H1 (cell line): Measurements from ENCODE around the gene PPIF. TPM values are rescaled to one million over a fixed set of nuclear protein-coding genes. Genes with fewer than 3 reads are reported as not detected.

Experiments used
- CTCF ChIA-PET: fragments of 300-600 bp; sonication (Branson Sonifier 250); formaldehyde crosslinking; loops from one replicate; lab custom pipeline; 2021; ENCODE audit not compliant: partially characterized antibody; lab: Charles Lee
- POLR2A ChIA-PET: fragments of 300-600 bp; sonication (Branson Sonifier 250); formaldehyde crosslinking; loops from one replicate; lab custom pipeline; 2021; ENCODE audit warnings: inconsistent platforms; ENCODE audit not compliant: partially characterized antibody; lab: Charles Lee
- DNase-seq, 2 experiments: peaks; one replicate each; pipeline versions ENCODE4 v3.0.0 to v3.0.0-alpha.2; 2010 to 2022; ENCODE audit warnings: low spot score in 2 of 2, low read depth in 1 of 2, mixed read lengths in 1 of 2
- FAIRE-seq: peaks from 2 replicates; lab custom pipeline; 2011; peaks lifted over from hg19 to GRCh38; lab: Jason Lieb, UNC
- H2AFZ ChIP-seq: 2 replicates; pipeline ENCODE4 v1.8.1; 2012; ENCODE audit warnings: low read length, inconsistent platforms
- H2AK5ac ChIP-seq: 2 replicates; pipeline ENCODE4 v1.6.1; 2013; ENCODE audit warnings: low read depth, low read length
- H2BK120ac ChIP-seq: replicated peaks from 2 replicates; pipeline ENCODE3; 2013; ENCODE audit warnings: low read depth, low read length, inconsistent platforms
- H2BK12ac ChIP-seq: 2 replicates; pipeline ENCODE4 v1.6.1; 2013; ENCODE audit warnings: low read depth, low read length
- H2BK15ac ChIP-seq: 2 replicates; pipeline ENCODE4 v1.6.1; 2013; ENCODE audit warnings: low read length
- H2BK20ac ChIP-seq: 2 replicates; pipeline ENCODE4 v1.6.1; 2013; ENCODE audit warnings: low read length
- H2BK5ac ChIP-seq: 2 replicates; pipeline ENCODE4 v1.6.1; 2013; ENCODE audit warnings: low read depth, low read length
- H3K14ac ChIP-seq: 2 replicates; pipeline ENCODE4 v1.6.1; 2013; ENCODE audit warnings: inconsistent platforms; ENCODE audit not compliant: insufficient read length
- H3K18ac ChIP-seq: 2 replicates; pipeline ENCODE4 v1.6.1; 2013; ENCODE audit warnings: low read length; ENCODE audit errors: extremely low read depth
- H3K23ac ChIP-seq: 2 replicates; pipeline ENCODE4 v1.6.1; 2013; ENCODE audit warnings: inconsistent platforms; ENCODE audit not compliant: insufficient read length
- H3K23me2 ChIP-seq: 2 replicates; pipeline ENCODE4 v1.6.1; 2013; ENCODE audit warnings: low read depth, low read length
- H3K27ac ChIP-seq: 2 replicates; pipeline ENCODE4 v1.6.1; 2011; ENCODE audit warnings: low read depth, low read length, inconsistent platforms
- H3K27me3 ChIP-seq, 4 experiments: replicated peaks in 1 of 4; 1 replicate in 1 of 4; 2 replicates in 3 of 4; pipeline versions ENCODE4 v1.6.1 to v1.8.1; 2011 to 2013; ENCODE audit warnings: low read length in 3 of 4, mild to moderate bottlenecking in 3 of 4, inconsistent platforms in 2 of 4, mixed read lengths in 2 of 4, moderate library complexity in 1 of 4; ENCODE audit not compliant: control insufficient read depth in 3 of 4, insufficient read depth in 3 of 4; ENCODE audit errors: extremely low read depth in 1 of 4
- H3K36me3 ChIP-seq, 4 experiments: 2 replicates each; pipeline versions ENCODE4 v1.6.1 to v1.8.1; 2011 to 2013; ENCODE audit warnings: mild to moderate bottlenecking in 4 of 4, low read length in 3 of 4, moderate library complexity in 2 of 4, control low read depth in 1 of 4, inconsistent platforms in 1 of 4; ENCODE audit not compliant: insufficient read depth in 4 of 4, control insufficient read depth in 2 of 4
- H3K4ac ChIP-seq: replicated peaks from 2 replicates; pipeline ENCODE3; 2013; ENCODE audit warnings: low read length, low read depth, mixed read lengths, inconsistent platforms; ENCODE audit not compliant: insufficient read length
- H3K4me1 ChIP-seq, 4 experiments: replicated peaks in 1 of 4; 1 replicate in 1 of 4; 2 replicates in 3 of 4; pipeline versions ENCODE4 v1.6.1 to v1.8.1; 2011 to 2013; ENCODE audit warnings: low read length in 3 of 4, inconsistent platforms in 2 of 4, mixed read lengths in 1 of 4; ENCODE audit not compliant: insufficient read depth in 4 of 4, control insufficient read depth in 3 of 4
- H3K4me2 ChIP-seq, 2 experiments: 2 replicates each; pipeline versions ENCODE4 v1.6.1 to v1.8.1; 2011 to 2013; ENCODE audit warnings: low read depth in 2 of 2, low read length in 2 of 2, control low read depth in 1 of 2, inconsistent platforms in 1 of 2, mild to moderate bottlenecking in 1 of 2; ENCODE audit not compliant: insufficient read depth in 1 of 2
- H3K4me3 ChIP-seq, 4 experiments: fragments of 200-600, 300-600 bp in 1 of 4; sonication (generic), shearing (Covaris generic), sonication (Bioruptor Twin) in 1 of 4; 2 replicates each; pipeline versions ENCODE4 v1.5.1 to v1.8.1; 2011 to 2016; ENCODE audit warnings: low read length in 4 of 4, low read depth in 3 of 4, control low read depth in 2 of 4, inconsistent platforms in 2 of 4, mild to moderate bottlenecking in 2 of 4, mixed read lengths in 1 of 4, moderate library complexity in 1 of 4; ENCODE audit not compliant: insufficient read depth in 2 of 4; ENCODE audit errors: extremely low read depth in 1 of 4
- H3K56ac ChIP-seq: replicated peaks from 2 replicates; pipeline ENCODE3; 2013; ENCODE audit warnings: low read depth, mild to moderate bottlenecking, mixed read lengths, low read length, inconsistent platforms; ENCODE audit not compliant: insufficient read length
- H3K79me1 ChIP-seq: 2 replicates; pipeline ENCODE4 v1.6.1; 2013; ENCODE audit warnings: low read depth, low read length, control low read depth
- H3K79me2 ChIP-seq, 2 experiments: 2 replicates each; pipeline versions ENCODE4 v1.6.1 to v1.8.1; 2012 to 2013; ENCODE audit warnings: low read length in 2 of 2, mild to moderate bottlenecking in 2 of 2, inconsistent platforms in 1 of 2; ENCODE audit not compliant: insufficient read depth in 2 of 2, control insufficient read depth in 1 of 2
- H3K9ac ChIP-seq, 4 experiments: replicated peaks in 1 of 4; 1 replicate in 1 of 4; 2 replicates in 3 of 4; pipeline versions ENCODE4 v1.6.1 to v1.8.1; 2011 to 2013; ENCODE audit warnings: low read depth in 3 of 4, low read length in 3 of 4, control low read depth in 2 of 4, mild to moderate bottlenecking in 2 of 4, moderate library complexity in 2 of 4, inconsistent platforms in 1 of 4; ENCODE audit errors: extremely low read depth in 1 of 4
- H3K9me3 ChIP-seq, 2 experiments: 2 replicates each; pipeline versions ENCODE4 v1.6.1 to v1.8.1; 2012 to 2013; ENCODE audit warnings: mild to moderate bottlenecking in 2 of 2, moderate library complexity in 2 of 2, control low read depth in 1 of 2, inconsistent platforms in 1 of 2, low read depth in 1 of 2, low read length in 1 of 2, mixed read lengths in 1 of 2; ENCODE audit not compliant: insufficient read depth in 2 of 2
- H4K20me1 ChIP-seq, 2 experiments: replicated peaks in 1 of 2; 2 replicates each; pipeline versions ENCODE3 to v1.8.1; 2011 to 2013; ENCODE audit warnings: inconsistent platforms in 2 of 2, low read length in 2 of 2, mild to moderate bottlenecking in 1 of 2; ENCODE audit not compliant: insufficient read depth in 2 of 2, control insufficient read depth in 1 of 2
- H4K5ac ChIP-seq: 2 replicates; pipeline ENCODE4 v1.6.1; 2013; ENCODE audit warnings: low read length, low read depth, mixed read lengths, inconsistent platforms; ENCODE audit not compliant: insufficient read length
- H4K8ac ChIP-seq: 2 replicates; pipeline ENCODE4 v1.8.0; 2013; ENCODE audit warnings: mild to moderate bottlenecking, moderate library complexity, low read length, inconsistent platforms; ENCODE audit not compliant: insufficient read depth; ENCODE audit errors: extremely low read depth
- H4K91ac ChIP-seq: replicated peaks from 2 replicates; pipeline ENCODE3; 2013; ENCODE audit warnings: low read length, mixed read lengths, inconsistent platforms; ENCODE audit not compliant: insufficient read length
- ASH2L ChIP-seq: fragments of 200-600, 300-600 bp; sonication (generic); IDR thresholded peaks from one replicate; pipeline ENCODE4 v1.7.1; 2017; ENCODE audit warnings: low read length
- EP300 ChIP-seq, 2 experiments: IDR thresholded peaks; 1 replicate in 1 of 2; 2 replicates in 1 of 2; pipeline ENCODE4 v1.6.1; 2011 to 2012; ENCODE audit warnings: low read depth in 2 of 2, low read length in 2 of 2, mild to moderate bottlenecking in 2 of 2, borderline replicate concordance in 1 of 2, inconsistent platforms in 1 of 2, moderate library complexity in 1 of 2
- HDAC6 ChIP-seq: IDR thresholded peaks from one replicate; pipeline ENCODE4 v1.7.1; 2012; ENCODE audit warnings: low read depth, mild to moderate bottlenecking, inconsistent platforms, low read length, moderate library complexity
- JUND ChIP-seq: IDR thresholded peaks from 2 replicates; pipeline ENCODE4 v1.6.1; 2011; ENCODE audit warnings: mild to moderate bottlenecking, improper control_type of control experiment, low read length
- MAFK ChIP-seq: IDR thresholded peaks from 2 replicates; pipeline ENCODE4 v1.6.1; 2012; ENCODE audit warnings: low read depth, mild to moderate bottlenecking, improper control_type of control experiment, low read length
- NANOG ChIP-seq: IDR thresholded peaks from 2 replicates; pipeline ENCODE4 v1.6.1; 2011; ENCODE audit warnings: low read length, low read depth, mild to moderate bottlenecking, inconsistent platforms; ENCODE audit not compliant: insufficient read depth, poor library complexity, severe bottlenecking
- POLR2A ChIP-seq, 2 experiments: IDR thresholded peaks; 1 replicate in 1 of 2; 2 replicates in 1 of 2; pipeline ENCODE4 v1.6.1; 2011; ENCODE audit warnings: low read depth in 2 of 2, low read length in 2 of 2, mild to moderate bottlenecking in 2 of 2; ENCODE audit errors: control extremely low read depth in 1 of 2
- RFX5 ChIP-seq: IDR thresholded peaks from 2 replicates; pipeline ENCODE4 v1.6.1; 2011; ENCODE audit warnings: low read depth, low read length, improper control_type of control experiment, borderline replicate concordance
- SAP30 ChIP-seq: fragments of 300-600 bp; sonication (generic); IDR thresholded peaks from 2 replicates; pipeline ENCODE4 v1.7.1; 2012; ENCODE audit warnings: low read length, moderate library complexity, mild to moderate bottlenecking, inconsistent platforms; ENCODE audit not compliant: insufficient read depth, insufficient replicate concordance
- SP4 ChIP-seq: IDR thresholded peaks from 2 replicates; pipeline ENCODE4 v1.6.1; 2012; ENCODE audit warnings: low read length, inconsistent platforms
- TEAD4 ChIP-seq: IDR thresholded peaks from 2 replicates; pipeline ENCODE4 v1.6.1; 2012; ENCODE audit warnings: low read depth, low read length, inconsistent platforms, mixed read lengths
- WGBS, 2 experiments: shearing (Covaris generic) in 1 of 2; methylation state at CpG; one replicate each; pipeline versions ENCODE4 v1.1.6 to v1.1.7; 2013 to 2015; ENCODE audit warnings: low lambda C conversion rate in 2 of 2, mixed read lengths in 2 of 2, inconsistent platforms in 1 of 2, low coverage in 1 of 2, missing lambda C conversion rate in 1 of 2; ENCODE audit not compliant: insufficient replicate concordance in 2 of 2, insufficient coverage in 1 of 2, insufficient read length in 1 of 2; ENCODE audit errors: extremely low coverage in 1 of 2, missing lambda C conversion rate in 1 of 2; 5-methylcytosine and 5-hydroxymethylcytosine counted together
- polyA plus RNA-seq, 7 experiments: library from polyadenylated mRNA; depleted of rRNA in 3 of 7; stranded (reverse) in 5 of 7; unstranded in 2 of 7; fragments of >200 nt in 5 of 7; fragments of 200-250 nt in 2 of 7; gene quantifications; 1 replicate in 5 of 7; 2 replicates in 1 of 7; 4 replicates in 1 of 7; pipeline versions ENCODE4 v1.2.1 to v1.2.3, GENCODE V29; 2011 to 2013; ENCODE audit warnings: missing spikeins in 2 of 7, mixed read lengths in 2 of 7
- total RNA-seq: library from RNA; stranded (reverse); fragmentation: NEBNext Ultra II Directional; extraction: Animal tissue kit (Norgen Biotek cat#: 25700); gene quantifications from 2 replicates; pipeline ENCODE4 v1.2.1, GENCODE V29; 2021

The PPIF gene
- total and polyA plus RNA-seq, 2 of the 8 experiments (the other 6 are each of a cell fraction or from before 2014, with no cell fraction given), result 70.2 to 77.6 TPM

DNA sequence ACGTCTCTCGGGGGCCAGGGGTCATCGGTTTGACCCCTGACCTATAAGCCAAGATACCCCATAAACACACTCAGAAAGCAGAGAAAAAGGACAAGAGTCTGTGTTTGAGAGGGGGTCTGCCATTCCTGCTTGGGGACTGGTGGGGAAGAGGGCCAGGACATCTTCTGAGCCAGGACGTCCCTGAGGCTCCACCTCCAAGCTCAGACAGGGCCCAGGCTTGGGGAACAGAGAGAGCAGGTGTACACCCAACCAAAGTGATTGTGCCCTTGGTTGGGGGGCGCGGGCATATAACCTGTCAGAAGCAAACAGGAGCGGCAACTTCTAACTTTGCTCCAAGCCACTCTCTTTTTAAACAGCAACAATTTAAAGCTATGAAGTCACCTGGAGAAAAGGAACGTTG is 33.9 kb upstream of the PPIF start:
- H3K23ac ChIP-seq, result no peak overlapping the region
- no peak overlapping the region for H4K8ac ChIP-seq
- no peak overlapping the region for H2BK15ac ChIP-seq
- H4K5ac ChIP-seq, result no peak overlapping the region
- no peaks in the 10 kb centered on the region for H3K9me3 ChIP-seq
- no peak overlapping the region for H2BK120ac ChIP-seq
- H2AK5ac ChIP-seq, result no peak overlapping the region
- H3K18ac ChIP-seq, result no peak overlapping the region
- no peaks in the 10 kb centered on the region; the same call in 1 of the 2 replicates for H3K23me2 ChIP-seq
- ChIA-PET POLR2A (interaction anchor here (1.8 kb wide), 1 partner anchor 29 kb away, joined by 4 read pairs; no protein-coding TSS in a partner anchor), CTCF (interaction anchor here (1.1 kb wide), 1 partner anchor 8 kb away, joined by 3 read pairs; no protein-coding TSS in a partner anchor)
- no peak overlapping the region for H3K27ac ChIP-seq
- no peak overlapping the region for H3K56ac ChIP-seq
- no peak overlapping the region for H2BK12ac ChIP-seq
- H3K4ac ChIP-seq, result no peak overlapping the region
- H3K27me3 ChIP-seq, result no peaks in the 10 kb centered on the region
- no peak overlapping the region for H2BK20ac ChIP-seq
- H3K79me2 ChIP-seq, result no peaks in the 10 kb centered on the region
- peaks cover 0 to 5% of the 10 kb centered on the region in 2 experiments for H4K20me1 ChIP-seq
- TF ChIP-seq RFX5, result no peak
- no peak for TF ChIP-seq MAFK
- no peak for TF ChIP-seq SAP30
- TF ChIP-seq NANOG, result no peak
- TF ChIP-seq SP4, result no peak
- TF ChIP-seq EP300 (IDR thresholded peaks at IDR 0.05; ENCODE audit: borderline replicate concordance in 1 of 2, low read depth in 2 of 2, low read length in 2 of 2), result no peak
- TF ChIP-seq ASH2L, result no peak
- TF ChIP-seq HDAC6, result no peak
- TF ChIP-seq POLR2A (IDR thresholded peaks at IDR 0.05; ENCODE audit: control extremely low read depth in 1 of 2, low read depth in 2 of 2, low read length in 2 of 2), result no peak
- no peak for TF ChIP-seq TEAD4
- no peak for TF ChIP-seq JUND
- no peak overlapping the region for H3K4me2 ChIP-seq
- H3K4me1 ChIP-seq, result peaks cover 4 to 21% (median 15%) of the 10 kb centered on the region in 4 experiments
- FAIRE-seq (no peak), DNase-seq (no peak)
- H4K91ac ChIP-seq, result no peak overlapping the region
- no peaks in the 10 kb centered on the region for H3K79me1 ChIP-seq
- 92% methylated on average over 8 of the region's 8 CpGs; no CpG with 5 or more reads in 1 of the 2 experiments for WGBS, 2 experiments
- no peak overlapping the region for H2AFZ ChIP-seq
- no peak overlapping the region for H3K14ac ChIP-seq
- H3K36me3 ChIP-seq, result peaks cover 0 to 10% (median 0%) of the 10 kb centered on the region in 4 experiments; a peak in 2 of 8 replicates
- no peak overlapping the region for H3K4me3 ChIP-seq
- no peak overlapping the region for H2BK5ac ChIP-seq
- no peak overlapping the region for H3K9ac ChIP-seq
